Measurements from ENCODE around the gene PKNOX2.

PKNOX2 gene

DNA sequence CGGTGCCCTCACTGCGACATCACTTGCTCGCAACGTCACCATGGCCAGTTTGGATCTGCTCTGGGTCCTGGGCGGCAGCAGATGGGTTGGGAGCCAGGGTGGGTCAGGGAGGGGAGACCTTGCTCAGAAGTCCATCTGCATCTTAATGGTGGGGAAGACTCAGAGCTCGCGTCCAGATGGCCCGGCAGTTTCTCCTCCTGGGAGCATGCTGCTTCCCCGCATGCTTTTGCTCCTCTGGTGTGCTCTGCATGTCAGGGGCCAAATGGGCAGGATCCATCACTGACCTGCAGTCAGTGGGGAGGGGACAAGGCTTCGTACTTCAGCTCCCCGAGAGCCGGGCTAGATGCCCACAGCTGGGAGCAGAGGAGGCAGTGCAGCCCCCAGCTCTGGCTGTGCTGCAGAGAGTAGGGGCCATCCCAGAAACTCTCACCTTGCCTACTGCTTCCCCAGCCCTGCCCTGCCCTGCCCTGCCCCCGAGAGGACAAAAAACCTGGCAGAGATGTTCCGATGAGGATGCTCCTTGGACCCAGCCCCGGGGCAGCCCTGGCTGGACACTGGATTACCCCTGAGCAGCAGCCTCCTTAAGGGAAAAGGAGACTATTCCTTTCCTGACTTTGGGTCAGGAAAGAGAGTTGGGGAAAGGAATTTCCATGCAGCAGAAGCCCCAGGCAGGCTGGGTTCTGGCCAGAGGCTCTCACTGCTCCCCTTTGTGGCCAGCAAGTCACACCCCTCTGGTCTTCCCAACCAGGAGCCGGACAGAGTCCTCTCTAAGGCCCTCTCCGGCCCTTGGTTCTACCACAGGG lies 149.9 kb downstream of the PKNOX2 start:
- DNase-seq (ENCODE audit: low read depth in 2 of 2), result no peak

DNA sequence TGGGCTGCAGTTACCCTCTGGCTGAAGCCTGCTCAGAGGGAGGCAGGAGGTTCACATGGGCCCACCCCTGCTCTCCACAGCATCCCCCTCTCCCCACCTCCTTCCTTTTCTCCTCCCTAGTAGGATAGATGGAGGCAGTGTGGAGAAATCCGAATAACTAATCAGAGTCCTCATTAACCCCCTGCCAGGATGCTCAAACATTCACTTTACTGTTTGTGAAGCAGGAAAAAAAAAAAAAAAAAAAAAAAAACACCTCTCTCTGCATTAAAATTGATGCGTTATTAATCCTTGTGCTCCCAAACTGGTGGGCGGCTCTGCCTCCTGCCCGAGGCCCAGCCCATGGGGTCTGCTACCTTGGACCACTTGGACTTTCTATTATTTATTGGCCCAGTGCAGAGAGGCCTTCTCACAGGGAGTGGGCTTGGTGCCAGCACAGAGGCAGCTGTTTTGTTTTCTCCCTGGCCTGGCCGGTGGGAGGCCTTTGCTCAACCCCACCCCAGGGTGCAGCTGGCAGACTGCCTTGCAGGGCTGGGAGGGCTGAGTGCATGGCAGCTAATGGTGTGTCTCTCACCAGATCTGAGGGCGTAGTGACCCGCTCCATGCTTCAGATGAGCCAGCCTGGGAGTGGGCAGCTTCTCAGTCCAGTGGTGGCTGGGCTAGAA lies 150.7 kb downstream of the PKNOX2 start:
- DNase-seq (ENCODE audit: low read depth in 2 of 2), result no peak

DNA sequence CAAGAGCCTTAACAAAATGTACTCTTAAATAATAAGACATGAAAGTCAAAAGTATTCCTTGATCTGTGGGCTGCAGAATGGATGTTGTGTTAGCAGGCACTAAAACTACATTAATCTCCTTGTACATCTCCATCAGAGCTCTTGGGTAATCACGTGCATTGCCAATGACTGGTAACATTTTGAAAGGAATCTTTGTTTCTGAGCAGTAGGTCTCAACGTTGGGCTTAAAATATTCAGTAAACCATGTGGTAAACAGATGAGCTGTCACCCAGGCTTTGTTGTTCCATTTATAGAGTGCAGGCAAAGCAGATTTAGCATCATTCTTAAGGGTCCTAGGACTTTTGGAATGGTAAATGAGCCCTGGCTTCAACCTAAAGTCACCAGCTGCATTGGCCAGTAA lies 152.9 kb downstream of the PKNOX2 start:
- DNase-seq (ENCODE audit: low read depth in 2 of 2), result no peak

- DNase-seq (ENCODE audit: low read depth in 2 of 2), result no peak
Observed at GRCh38 chr11:125319649-125320048, 155.1 kb downstream of the PKNOX2 start.

- no peak for DNase-seq (ENCODE audit: low read depth in 2 of 2)
Observed at GRCh38 chr11:125320347-125321076, 156.0 kb downstream of the PKNOX2 start.

DNA sequence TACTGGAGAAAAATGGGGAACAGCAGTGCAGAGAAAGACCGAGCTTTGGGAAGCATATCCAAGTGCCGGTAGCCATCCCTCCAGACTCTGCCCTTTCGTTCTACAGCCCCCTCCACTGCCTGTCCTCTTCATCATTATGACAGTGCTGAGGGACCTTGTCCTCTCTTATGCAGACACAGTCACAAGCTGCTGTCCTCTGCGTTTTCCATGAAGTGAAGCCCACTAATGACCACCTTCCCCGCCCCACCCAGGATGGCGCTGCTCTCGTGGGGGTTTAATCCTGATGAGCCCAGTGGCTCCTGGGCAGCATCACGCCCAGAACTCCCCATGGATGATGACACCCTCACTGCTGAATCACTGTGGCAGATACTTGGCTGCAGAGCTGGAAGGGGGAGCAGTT lies 157.7 kb downstream of the PKNOX2 start:
- DNase-seq (ENCODE audit: low read depth in 2 of 2), result no peak

DNA sequence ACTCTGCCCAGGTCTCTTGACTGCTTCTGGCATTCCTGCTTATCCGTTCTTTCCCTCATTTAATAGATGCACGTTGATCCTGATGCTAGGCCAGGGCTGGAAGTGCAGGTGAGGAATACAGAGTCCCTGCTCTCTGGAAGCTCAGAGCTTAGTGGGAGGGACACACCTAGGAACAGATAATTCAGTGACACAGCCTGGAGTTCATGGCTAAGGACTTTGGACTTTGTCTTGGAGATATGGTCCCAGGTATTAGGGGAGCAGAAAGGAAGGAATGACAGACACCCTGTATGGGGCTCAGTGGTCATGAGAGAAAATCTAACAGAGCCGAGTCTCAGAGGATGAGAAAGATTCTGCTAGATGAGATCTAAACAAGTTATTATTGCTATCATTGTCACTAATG lies 160.6 kb downstream of the PKNOX2 start:
- no peak for DNase-seq (ENCODE audit: low read depth in 2 of 2)

DNA sequence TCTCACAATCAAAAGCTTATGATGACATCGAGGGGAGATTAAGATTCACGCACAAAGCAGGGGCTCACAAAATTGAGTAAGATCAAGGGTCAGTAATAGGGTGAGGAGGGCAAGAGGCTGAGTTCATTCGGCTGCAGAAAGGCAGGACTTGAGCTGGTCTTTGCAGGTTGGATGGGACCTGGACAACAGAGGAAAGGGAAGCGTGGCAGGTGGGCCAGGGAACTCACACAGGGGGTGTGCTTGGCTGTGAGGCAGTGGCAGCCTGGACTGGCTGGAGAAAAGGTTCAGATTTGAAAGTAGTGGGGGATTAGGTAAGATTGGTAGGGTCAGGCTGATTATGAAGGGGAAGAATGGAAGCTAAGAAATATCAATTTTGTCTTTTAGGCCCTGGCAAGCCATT lies 161.6 kb downstream of the PKNOX2 start:
- no peak for DNase-seq (ENCODE audit: low read depth in 2 of 2)

GRCh38 chr11:125327518-125328224 lies 163.1 kb downstream of the PKNOX2 start:
- no peak for DNase-seq (ENCODE audit: low read depth in 2 of 2)

DNA sequence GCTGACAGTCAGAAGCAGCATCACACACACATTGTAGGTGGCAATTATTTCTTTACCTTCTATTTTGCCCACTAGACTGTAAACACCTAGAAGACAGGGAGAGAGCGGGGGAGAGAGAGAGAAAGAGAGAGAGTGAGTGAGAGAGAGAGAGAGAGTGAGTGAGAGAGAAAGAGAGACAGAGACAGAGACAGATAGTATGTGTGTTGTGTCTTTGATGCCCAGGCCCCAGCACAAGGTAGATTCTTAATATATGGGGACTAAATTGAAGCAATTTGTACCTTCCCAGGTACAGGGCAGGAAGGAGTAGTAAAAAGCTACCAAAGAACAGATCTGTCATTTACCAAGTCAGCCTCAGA lies 163.7 kb downstream of the PKNOX2 start:
- no peak for DNase-seq (ENCODE audit: low read depth in 2 of 2)

GRCh38 chr11:125329786-125330185 lies 165.2 kb downstream of the PKNOX2 start:
- DNase-seq (ENCODE audit: low read depth in 2 of 2), result no peak

DNA sequence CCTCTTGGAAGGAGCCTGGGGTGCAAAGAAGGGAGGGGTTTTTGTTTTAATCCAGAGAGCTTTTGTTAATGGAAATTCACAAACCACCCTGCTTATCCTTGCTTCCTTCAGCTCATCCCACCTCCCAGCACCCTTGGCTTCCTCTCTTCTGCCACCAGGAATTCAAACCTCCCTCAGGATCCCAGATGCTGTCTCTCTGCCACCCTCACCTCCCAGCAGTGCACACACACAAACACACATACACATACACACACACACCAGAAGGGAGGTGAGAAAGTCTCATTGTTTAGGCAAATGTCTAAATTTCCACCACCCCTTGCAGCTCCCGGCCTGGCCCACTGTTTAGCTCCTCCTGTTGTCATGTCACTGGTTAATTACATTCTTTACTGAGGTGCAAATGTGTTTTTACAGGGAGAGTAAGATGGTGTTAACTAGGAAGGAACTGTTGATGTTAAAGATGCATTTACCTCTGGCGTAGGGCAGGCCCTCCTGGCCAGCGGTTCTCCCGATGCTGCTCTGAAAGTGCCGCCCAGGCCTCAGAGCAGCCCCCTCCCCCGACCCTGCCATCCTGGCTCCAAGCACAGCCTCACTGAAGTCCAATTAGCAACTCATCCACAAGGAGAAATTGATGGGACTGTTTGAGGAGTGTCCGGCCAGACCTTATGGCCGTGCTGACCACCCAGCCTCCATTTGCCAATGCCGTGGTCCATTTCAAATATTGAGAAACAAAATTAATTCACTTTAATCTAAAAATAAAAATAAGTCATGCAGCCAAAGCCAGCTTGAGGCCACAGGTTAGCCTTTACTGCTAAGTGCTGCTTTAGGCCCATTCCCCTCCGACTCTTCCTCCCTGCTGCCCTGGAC lies 166.1 kb downstream of the PKNOX2 start:
- DNase-seq (ENCODE audit: low read depth in 2 of 2), result no peak

DNA sequence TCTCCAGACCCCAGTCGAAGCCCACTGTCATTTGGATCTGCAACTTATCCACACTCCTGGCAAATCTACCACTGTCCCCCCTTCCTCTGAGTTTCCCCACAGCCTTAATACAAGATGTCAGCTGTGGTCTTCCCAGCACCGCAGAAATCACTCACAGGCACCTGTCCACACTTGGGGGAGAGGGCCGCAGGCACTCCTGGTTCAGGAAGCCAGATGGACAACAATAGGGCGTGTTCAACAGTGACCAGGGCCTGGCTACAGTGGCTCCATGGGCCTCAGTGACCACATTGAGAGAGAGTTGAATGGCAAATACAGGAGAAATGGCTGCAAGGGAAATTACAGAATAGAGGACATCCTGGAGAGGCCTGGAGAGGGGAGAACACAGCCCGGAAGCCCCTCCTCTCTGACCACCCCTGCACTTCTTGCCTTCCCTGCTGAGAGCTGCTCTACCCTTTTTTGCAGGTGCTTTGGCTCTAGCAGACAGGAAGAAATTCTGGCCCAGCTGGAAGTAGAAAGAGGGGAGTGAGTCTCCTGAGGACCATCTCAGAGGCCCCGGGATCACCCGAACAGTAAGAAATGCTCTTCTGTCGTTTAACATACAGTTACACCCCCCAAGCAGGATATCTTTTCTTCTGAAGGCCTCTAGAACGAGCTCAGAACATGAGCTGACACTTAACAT lies 166.9 kb downstream of the PKNOX2 start:
- no peak for DNase-seq (ENCODE audit: low read depth in 2 of 2)

GRCh38 chr11:125332821-125333220 lies 168.3 kb downstream of the PKNOX2 start:
- DNase-seq (ENCODE audit: low read depth in 2 of 2), result no peak

DNA sequence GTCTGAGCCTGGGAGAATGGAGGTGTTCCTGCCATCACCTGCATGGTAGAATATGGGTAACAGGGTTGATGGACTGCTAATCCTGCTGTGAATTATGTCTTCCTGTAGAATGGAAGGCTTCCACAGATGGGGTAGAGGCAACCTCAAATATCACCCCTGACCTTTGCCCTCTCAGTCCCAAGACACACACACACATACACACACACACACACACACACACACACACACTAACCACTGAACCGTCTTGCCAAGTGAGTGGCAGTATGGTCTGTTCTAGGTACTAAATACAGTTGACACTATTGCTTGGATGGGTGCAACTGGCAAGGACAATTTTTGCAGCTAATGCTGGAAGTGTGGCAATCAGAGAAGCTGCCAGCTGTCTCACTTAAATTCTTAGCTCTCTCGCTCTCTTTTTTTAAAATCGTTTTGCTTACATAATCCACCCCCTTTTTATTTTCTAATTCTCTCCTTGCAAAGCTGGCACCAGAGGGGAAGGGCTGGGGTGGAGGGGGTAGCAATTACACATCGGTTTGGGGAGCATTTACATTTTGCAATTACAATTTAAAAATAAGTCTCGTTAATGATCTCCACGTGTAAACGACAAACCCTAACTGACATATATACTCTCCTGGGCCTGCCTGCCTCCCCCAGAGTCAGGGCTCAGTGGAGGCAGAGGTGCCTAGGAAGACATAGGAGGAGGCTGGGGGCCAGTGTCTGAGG lies 169.0 kb downstream of the PKNOX2 start:
- no peak for DNase-seq (ENCODE audit: low read depth in 2 of 2)

DNA sequence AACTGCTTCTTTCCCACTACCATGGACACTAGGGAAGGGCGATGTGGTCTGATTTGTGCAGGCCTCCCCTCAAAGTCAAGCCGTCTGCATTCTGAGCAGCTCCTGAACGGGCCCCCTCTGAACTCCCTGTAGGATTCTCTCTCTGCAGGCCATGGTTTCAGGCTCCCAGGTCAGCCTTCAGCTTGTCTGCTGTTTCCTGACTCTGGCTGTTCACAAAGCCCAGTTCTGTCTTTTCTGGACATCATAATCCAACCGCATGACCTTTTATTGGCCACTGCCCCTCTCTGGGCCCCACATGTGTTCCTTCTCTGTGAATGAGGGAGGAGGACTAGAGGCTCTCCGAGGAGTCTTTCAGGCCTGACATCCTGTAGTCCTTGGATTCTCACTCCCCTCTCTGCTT lies 170.6 kb downstream of the PKNOX2 start:
- no peak for DNase-seq (ENCODE audit: low read depth in 2 of 2)

- DNase-seq (ENCODE audit: low read depth in 2 of 2), result no peak
Observed at GRCh38 chr11:125337836-125338834, 173.6 kb downstream of the PKNOX2 start.

DNA sequence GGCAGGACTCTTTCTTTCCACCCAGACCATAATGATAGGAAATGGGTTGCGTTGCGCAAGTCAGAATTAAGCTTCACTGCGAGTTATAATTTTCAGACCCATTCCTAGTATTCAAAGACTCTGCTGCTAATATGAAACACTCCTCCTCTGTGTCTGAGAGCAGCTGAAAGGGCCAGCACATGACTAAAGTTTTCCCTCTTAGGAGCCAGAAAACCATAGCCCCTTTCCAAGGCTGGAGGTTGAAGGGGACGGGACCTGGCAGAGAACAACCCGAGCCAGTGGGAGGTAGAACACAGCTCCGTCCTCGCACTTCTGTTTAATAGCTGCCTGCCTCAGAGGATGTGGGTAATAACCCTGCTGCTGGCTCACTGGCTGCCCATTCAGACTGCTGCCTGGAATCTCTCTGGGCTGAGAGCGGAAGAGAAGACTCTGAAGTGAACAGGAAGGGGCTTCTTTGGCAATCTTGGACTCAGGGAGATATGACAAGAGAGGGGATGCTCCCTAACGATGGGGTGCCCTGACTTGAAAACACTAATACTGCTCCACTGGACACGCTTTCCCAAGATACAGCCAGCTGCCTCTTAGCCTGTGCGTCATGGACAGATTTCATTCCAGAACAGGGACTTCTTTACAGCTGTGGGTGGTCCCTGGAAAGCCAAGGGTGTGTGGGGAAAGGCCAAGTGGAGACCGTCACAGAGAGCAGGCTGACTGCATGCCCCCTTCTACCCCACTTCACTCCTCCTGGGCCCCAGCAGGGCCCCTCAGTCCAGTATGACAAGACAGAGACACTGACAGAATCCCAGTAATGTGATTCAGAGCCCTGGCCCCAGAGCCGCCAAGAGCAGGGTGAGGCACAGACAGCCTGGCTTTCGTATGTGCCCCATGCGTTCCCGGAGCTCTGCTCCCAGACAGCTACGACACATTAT lies 174.6 kb downstream of the PKNOX2 start:
- no peak for DNase-seq (ENCODE audit: low read depth in 2 of 2)

Measured in activated CD8-positive, alpha-beta memory T cell treated with anti-CD3 and anti-CD28 coated beads for 4 hours (primary cell).